GM18520 (cell line): Measurements from ENCODE around the gene MARCOL.
"Not testable (repeated sequence)": the region's sequence is repeated elsewhere in the genome, so short reads cannot be mapped to it uniquely, and the experiment has no call there.

Experiments used
- ATAC-seq: cut with Tn5 transposase; IDR thresholded peaks from one replicate; pipeline ENCODE4 v1.9.1; 2021; ENCODE audit not compliant: unreplicated experiment

The MARCOL gene

GRCh38 chr5:148261221-148261620, 22.9 kb downstream of the MARCOL start:
- no peak for ATAC-seq

GRCh38 chr5:148267962-148268361, 29.6 kb downstream of the MARCOL start:
- no peak for ATAC-seq

GRCh38 chr5:148268566-148268965, 30.2 kb downstream of the MARCOL start, which contains the start of gene SPINK13:
SPINK13 (plus strand) TSS chr5:148268794; CDS start chr5:148270073, 1,279 bp downstream.
- ATAC-seq: no peak

- not testable (repeated sequence) for ATAC-seq
Measured at GRCh38 chr5:148275129-148275528, 36.8 kb downstream of the MARCOL start.

- not testable (repeated sequence) for ATAC-seq
Measured at GRCh38 chr5:148280893-148281292, 42.6 kb downstream of the MARCOL start.

- not testable (repeated sequence) for ATAC-seq
Measured at GRCh38 chr5:148281336-148281735, 43.0 kb downstream of the MARCOL start.

GRCh38 chr5:148290271-148291195, 52.2 kb downstream of the MARCOL start:
- no peak for ATAC-seq
